Nephron progenitor cell (in vitro differentiated cells): ENCODE measurements around the gene GDPGP1.
A peak's percentile ranks its signal among the peaks of the same experiment; 100 is the strongest.

Experiments used
- DNase-seq: peaks from one replicate; pipeline ENCODE4 v3.0.0; 2021
- H3K27ac Mint-ChIP-seq: 2 replicates; pipeline ENCODE4 v1.8.0; 2021; ENCODE audit warnings: mild to moderate bottlenecking, moderate library complexity, mixed read lengths
- H3K27me3 Mint-ChIP-seq: 2 replicates; pipeline ENCODE4 v1.8.0; 2021; ENCODE audit warnings: mild to moderate bottlenecking, low read depth, mixed read lengths; ENCODE audit not compliant: poor library complexity
- H3K36me3 Mint-ChIP-seq: 2 replicates; pipeline ENCODE4 v1.8.0; 2021; ENCODE audit warnings: low read depth, mixed read lengths
- H3K4me1 Mint-ChIP-seq: 2 replicates; pipeline ENCODE4 v1.8.0; 2021; ENCODE audit warnings: mixed read lengths
- H3K4me3 Mint-ChIP-seq: 2 replicates; pipeline ENCODE4 v1.8.0; 2021; ENCODE audit warnings: mild to moderate bottlenecking, moderate library complexity, mixed read lengths
- H3K9me3 Mint-ChIP-seq: 2 replicates; pipeline ENCODE4 v1.8.0; 2021; ENCODE audit warnings: mild to moderate bottlenecking, moderate library complexity, mixed read lengths
- CTCF ChIP-seq: fragments of 200-600 bp; sonication (generic); IDR thresholded peaks from 2 replicates; pipeline ENCODE4 v1.5.0; 2021; ENCODE audit warnings: antibody characterized with exemption

The GDPGP1 gene

GRCh38 chr15:90265271-90266060 is 31.5 kb downstream of the GDPGP1 start, which contains the start of gene NGRN:
NGRN (plus strand) TSS chr15:90265672; CDS start chr15:90265713, 41 bp downstream.
- Mint-ChIP-seq H3K4me1 (peaks cover 53% of the 10 kb centered on the region), H3K9me3 (no peaks in the 10 kb centered on the region), H3K27me3 (peaks cover 10% of the 10 kb centered on the region), H3K27ac (peak within 1 kb of the TSS; percentile 98), H3K36me3 (peaks cover 29% of the 10 kb centered on the region), H3K4me3 (peak within 1 kb of the TSS; percentile 97)
- peak; percentile 86 for DNase-seq
- no peak for TF ChIP-seq CTCF

- Mint-ChIP-seq H3K9me3 (no peaks in the 10 kb centered on the region), H3K36me3 (peaks cover 34% of the 10 kb centered on the region), H3K27ac (peak overlapping the region; percentile 98), H3K4me1 (peaks cover 54% of the 10 kb centered on the region), H3K4me3 (peak overlapping the region; percentile 97), H3K27me3 (peaks cover 10% of the 10 kb centered on the region)
- no peak for TF ChIP-seq CTCF
- DNase-seq, result peak; percentile 29
Observed at GRCh38 chr15:90266061-90266431, 32.0 kb downstream of the GDPGP1 start.

- H3K9me3 Mint-ChIP-seq, result no peaks in the 10 kb centered on the region
- H3K27me3 Mint-ChIP-seq, result peaks cover 8% of the 10 kb centered on the region
- H3K4me1 Mint-ChIP-seq, result peaks cover 54% of the 10 kb centered on the region
- peaks cover 38% of the 10 kb centered on the region for H3K36me3 Mint-ChIP-seq
- peak overlapping the region; percentile 98 for H3K27ac Mint-ChIP-seq
- peak overlapping the region; percentile 97 for H3K4me3 Mint-ChIP-seq
- no peak for DNase-seq
- TF ChIP-seq CTCF, result no peak
Observed at GRCh38 chr15:90266485-90266884, 32.5 kb downstream of the GDPGP1 start.

GRCh38 chr15:90268415-90268814 is 34.4 kb downstream of the GDPGP1 start:
- Mint-ChIP-seq H3K4me3 (peak overlapping the region; percentile 78), H3K27ac (peak overlapping the region; percentile 90), H3K27me3 (peaks cover 3% of the 10 kb centered on the region), H3K36me3 (peaks cover 58% of the 10 kb centered on the region), H3K9me3 (no peaks in the 10 kb centered on the region), H3K4me1 (peaks cover 54% of the 10 kb centered on the region)
- no peak for TF ChIP-seq CTCF
- DNase-seq, result no peak

- peaks cover 8% of the 10 kb centered on the region for H3K9me3 Mint-ChIP-seq
- no peak overlapping the region for H3K4me3 Mint-ChIP-seq
- H3K4me1 Mint-ChIP-seq, result peaks cover 45% of the 10 kb centered on the region
- no peak for DNase-seq
- no peak for TF ChIP-seq CTCF
- no peaks in the 10 kb centered on the region for H3K27me3 Mint-ChIP-seq
- peaks cover 77% of the 10 kb centered on the region for H3K36me3 Mint-ChIP-seq
- H3K27ac Mint-ChIP-seq, result peak overlapping the region; percentile 70
Observed at GRCh38 chr15:90270502-90271150, 36.6 kb downstream of the GDPGP1 start.
